ENCODE measurements around the gene CDHR3. TPM values are rescaled to one million over a fixed set of nuclear protein-coding genes. Genes with fewer than 3 reads are reported as not detected.
"Not testable (repeated sequence)": the region's sequence is repeated elsewhere in the genome, so short reads cannot be mapped to it uniquely, and the experiment has no call there.

The CDHR3 gene
- total RNA-seq, 1 donor from 2014 or later: 12.4 TPM

- DNase-seq (no peak), ATAC-seq (ENCODE audit: poor library complexity) (no peak)
- intact Hi-C loops (cut with DNase I): no loop called here
Measured at GRCh38 chr7:105989191-105989590, 26.1 kb downstream of the CDHR3 start.

GRCh38 chr7:105989686-105990085, 26.6 kb downstream of the CDHR3 start:
- ATAC-seq (ENCODE audit: poor library complexity): no peak
- no peak for DNase-seq
- intact Hi-C loops (cut with DNase I): no loop called here

DNA sequence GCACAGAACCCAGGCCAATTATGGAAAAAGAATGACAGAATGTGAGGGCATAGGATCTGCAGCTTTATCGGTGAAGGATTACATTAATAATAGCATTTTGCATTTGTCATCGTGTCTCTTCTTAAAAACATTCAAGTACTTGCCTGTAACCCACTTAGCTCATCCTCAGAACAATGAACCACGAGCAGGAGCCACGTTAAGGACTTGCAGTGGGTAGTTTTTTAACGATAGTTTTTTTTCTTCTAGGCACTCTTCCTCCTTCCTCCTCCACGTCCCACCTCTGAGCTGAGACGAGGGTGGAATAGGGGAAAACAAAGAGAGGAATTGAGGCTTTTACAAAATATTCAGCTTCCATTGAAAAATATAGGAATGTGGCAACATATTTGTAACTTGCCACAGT, 27.1 kb downstream of the CDHR3 start:
- intact Hi-C loops (cut with DNase I): no loop called here
- ATAC-seq (ENCODE audit: poor library complexity) (no peak), DNase-seq (no peak)

DNA sequence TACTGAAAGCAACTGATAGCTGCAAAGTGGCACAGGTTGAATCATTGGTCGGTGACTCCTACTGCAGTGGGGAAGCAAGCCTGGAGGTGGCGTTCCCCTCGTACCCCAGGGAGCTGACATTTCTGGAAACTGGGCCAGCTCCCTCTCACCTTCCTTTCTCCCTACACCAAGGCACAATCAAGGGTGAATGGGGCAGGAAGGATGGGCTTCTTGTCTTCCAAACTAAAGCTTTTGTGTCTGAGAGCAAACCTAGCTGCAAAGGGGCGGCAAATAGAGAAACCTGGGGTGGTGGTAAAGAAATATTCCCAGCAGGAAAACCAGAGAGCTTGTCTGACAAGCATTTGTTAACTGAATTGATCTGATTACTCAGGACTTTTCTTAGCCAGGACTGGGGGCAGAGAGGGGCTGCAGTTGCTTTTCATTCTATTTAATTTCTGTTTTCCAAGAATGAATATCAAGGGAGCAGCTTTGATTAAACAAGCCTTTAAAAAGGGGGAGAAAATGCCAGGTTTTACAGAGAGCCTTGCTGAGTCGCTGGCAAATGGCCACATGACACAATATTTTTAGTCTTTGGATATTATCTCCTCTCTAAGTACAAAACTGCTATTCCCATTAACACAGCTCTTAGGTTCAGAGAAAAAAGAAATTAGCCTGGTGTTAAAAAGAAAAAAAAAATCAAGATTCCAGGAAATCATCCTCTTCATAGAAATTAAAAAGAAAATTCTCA, 27.8 kb downstream of the CDHR3 start:
- DNase-seq: no peak
- intact Hi-C loops (cut with DNase I): no loop called here
- ATAC-seq (ENCODE audit: poor library complexity): peak; percentile 49

- DNase-seq: no peak
- ATAC-seq (ENCODE audit: poor library complexity): no peak
- intact Hi-C loops (cut with DNase I): no loop called here
Measured at GRCh38 chr7:105992905-105993304, 29.8 kb downstream of the CDHR3 start.

DNA sequence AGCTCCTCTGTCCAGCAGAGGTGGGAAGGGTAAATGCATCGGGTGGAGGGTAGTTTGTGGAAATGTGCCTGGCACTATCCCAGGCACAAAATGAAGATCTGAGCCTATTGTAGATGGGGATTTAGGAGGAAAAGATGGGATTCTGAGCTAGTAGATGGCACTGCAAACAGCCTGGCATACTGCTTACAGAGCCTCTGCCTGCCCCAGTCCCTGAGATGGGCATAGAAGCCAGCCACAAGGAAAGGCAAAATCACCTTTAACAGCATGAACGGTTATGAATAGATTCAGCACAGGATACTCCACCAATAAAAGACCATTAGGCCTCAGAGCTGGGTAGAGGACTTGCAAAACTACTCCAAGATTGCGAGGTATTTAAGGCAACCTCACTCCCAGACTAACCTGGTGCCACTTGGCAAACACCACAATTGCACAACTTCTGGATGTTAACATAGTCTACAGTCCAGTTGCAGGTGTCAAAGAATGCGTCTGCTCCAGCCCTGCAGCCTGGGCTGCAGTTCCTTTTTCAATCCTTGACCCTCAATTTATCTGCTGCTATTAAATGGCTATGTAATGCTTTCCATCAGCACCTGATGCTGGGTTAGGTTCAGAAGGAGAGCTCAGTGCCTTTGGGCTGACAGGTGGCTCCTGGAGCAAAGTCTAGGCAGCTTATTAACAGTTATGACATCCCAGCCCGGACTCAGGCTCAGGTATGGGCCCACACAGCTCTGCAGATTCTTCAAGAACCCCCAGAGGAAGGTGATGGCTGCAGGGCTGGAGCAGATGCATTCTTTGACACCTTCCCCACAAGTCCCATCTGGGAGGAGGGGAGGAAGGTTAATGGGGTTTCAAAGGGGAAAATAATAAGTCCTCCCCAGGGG, 34.0 kb downstream of the CDHR3 start:
- intact Hi-C loops (cut with DNase I): no loop called here

DNA sequence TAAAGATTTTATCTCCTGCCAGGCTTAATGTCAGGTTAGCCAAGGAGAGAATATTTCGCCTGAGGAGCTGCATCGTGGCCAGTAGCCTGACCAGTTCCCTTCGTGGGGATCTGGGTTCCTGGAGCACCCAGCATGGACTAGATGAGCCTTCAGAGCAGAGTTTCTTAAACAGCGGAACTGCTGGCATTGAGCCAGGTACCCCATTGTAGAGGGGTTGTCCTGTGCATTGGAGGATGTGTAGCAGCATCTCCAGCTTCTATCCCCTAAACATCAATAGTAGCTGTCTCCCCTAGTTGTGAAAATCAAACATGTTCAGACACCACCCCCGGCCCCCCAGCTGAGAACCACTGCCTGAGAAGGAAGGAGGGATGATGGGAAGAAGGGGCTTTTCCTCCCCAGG, 36.2 kb downstream of the CDHR3 start:
- DNase-seq: no peak
- intact Hi-C loops (cut with DNase I): no loop called here
- ATAC-seq (ENCODE audit: poor library complexity): no peak

More for the DNA sequence above, 34.0 kb downstream of the CDHR3 start:
- ATAC-seq (ENCODE audit: poor library complexity): no peak
- no peak for DNase-seq

GRCh38 chr7:106001196-106001595, 38.1 kb downstream of the CDHR3 start:
- intact Hi-C loops (cut with DNase I): no loop called here
- ATAC-seq (ENCODE audit: poor library complexity) (peak; percentile 63), DNase-seq (no peak)

DNA sequence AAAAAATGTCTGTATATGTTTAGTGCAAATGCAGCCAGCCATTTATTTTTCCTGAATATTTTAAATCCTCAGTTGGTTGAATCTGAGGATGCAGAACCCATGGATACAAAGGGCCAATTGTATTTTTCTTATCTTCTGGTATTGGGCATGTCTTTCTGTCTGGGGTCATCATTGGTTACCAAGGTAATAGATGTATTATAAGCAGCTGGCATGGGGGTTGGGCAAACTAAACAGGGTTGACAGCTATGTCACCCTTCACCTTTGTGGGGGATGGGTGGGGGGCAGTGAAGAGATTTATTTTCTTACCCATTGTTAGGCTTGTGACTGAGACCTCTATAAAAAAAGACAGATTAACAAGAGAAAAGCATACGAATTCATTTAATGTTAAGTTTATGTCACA, 38.8 kb downstream of the CDHR3 start:
- ATAC-seq (ENCODE audit: poor library complexity): no peak
- intact Hi-C loops (cut with DNase I): no loop called here
- no peak for DNase-seq

DNA sequence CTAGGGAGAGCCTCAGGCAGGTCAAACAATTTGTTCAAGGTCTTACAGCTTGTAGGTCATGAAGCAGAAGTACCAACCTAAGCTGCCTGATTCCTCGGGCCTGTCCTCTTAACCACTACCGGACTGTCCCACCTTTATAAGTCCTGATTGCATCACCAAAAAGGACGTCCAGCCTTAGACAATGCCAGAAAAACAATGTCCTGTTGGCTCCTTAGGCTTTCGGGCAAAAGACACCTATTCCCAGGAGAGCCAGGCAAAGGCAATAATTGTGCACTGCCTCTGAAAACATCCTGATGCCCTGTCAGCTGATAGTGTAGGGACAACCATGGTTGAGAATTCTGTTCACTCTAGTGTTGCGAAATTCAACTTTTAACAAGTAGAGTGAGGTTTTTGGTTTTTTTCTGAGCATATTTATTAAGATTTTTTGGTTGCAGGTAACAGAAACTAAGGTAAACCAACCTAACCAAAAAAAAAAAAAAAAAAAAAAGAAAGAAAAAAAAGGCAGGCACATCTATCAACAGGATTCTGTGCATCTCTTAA, 40.5 kb downstream of the CDHR3 start:
- intact Hi-C loops (cut with DNase I): no loop called here
- DNase-seq: no peak
- no peak for ATAC-seq (ENCODE audit: poor library complexity)

DNA sequence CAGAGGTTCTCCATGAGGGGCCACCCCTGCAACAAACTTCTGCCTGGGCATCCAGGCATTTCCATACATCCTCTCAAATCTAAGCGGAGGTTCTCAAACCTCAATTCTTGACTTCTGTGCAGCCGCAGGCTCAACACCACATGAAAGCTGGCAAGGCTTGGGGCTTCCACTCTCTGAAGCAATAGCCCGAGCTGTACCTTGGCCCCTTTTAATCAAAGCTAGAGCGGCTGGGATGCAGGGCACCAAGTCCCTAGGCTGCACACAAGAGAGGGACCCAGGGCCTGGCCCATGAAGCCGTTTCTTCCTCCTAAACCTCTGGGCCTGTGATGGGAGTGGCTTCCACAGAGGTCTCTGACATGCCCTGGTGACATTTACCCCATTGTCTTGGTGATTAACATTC, 43.8 kb downstream of the CDHR3 start:
- intact Hi-C loops (cut with DNase I): no loop called here
- DNase-seq: no peak

GRCh38 chr7:106007796-106008195, 44.7 kb downstream of the CDHR3 start:
- DNase-seq; ATAC-seq (ENCODE audit: poor library complexity): not testable (repeated sequence)
- intact Hi-C loops (cut with DNase I): loop anchor here (2.0 kb wide), 1 partner anchor 73 kb away; no protein-coding TSS in a partner anchor

More for the DNA sequence above, 43.8 kb downstream of the CDHR3 start:
- ATAC-seq (ENCODE audit: poor library complexity): no peak

DNA sequence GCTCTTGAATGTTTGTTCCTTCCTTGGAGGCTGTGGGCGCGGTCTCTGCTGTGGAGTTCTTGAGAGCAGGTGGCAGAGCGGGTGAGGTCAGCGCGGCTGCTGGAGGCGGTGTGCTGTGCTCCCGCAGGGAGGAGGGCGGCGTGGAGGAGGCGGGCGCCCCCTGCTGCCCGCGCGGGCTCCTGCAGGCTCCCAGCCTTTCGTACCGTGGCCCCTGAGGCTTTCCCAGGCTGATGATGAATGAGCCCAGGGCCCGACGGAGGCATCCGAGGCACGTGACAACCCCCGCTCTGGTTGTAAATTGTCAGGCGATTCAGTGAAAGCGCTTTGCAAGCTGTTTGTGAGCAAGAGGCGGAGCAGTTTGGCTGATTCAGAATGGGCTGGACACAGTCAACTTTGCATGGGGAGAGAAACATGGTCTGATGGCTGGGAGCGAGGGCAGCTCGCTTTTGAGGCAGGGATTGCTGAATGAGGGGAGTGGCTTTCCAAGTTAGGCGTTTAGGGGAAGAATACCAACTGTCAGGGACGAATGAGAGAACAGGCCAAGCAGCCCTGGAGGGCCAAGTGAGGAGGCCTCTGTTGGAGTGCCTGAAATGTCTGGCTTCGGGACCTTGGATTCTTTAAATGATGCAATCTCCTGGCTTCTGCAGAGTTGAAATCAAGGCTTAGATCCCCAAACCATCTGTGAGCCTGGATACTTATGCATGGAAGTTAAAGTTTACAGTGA, 46.6 kb downstream of the CDHR3 start:
- intact Hi-C loops (cut with DNase I): loop anchor here (2.0 to 10.0 kb wide), 2 partner anchors 75 to 245 kb away; no protein-coding TSS in a partner anchor
- DNase-seq (peak; percentile 87), ATAC-seq (ENCODE audit: poor library complexity) (peak; percentile 97)

- intact Hi-C loops (cut with DNase I): loop anchor here (10.0 kb wide), 1 partner anchor 246 kb away; no protein-coding TSS in a partner anchor
- DNase-seq: no peak
- no peak for ATAC-seq (ENCODE audit: poor library complexity)
Measured at GRCh38 chr7:106010331-106010730, 47.3 kb downstream of the CDHR3 start.

DNA sequence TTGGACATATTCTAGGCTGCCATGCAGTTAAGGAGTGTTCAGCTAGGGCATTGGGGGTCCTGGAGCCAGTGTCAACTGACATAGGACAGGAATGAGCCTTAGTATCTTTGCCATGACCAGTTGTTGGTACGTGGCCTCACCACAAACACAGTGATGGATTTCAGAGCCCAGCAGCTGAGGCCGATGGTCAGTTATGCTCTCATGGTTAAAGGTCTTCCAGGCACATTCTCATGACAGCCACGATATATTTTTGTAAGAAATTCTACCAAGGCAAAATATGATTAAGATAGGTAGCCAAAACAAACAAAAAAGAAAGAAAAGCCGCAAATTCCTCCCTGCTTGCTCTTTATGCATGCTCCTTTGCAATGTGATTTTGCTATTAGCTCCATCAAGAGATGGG, 47.8 kb downstream of the CDHR3 start:
- ATAC-seq (ENCODE audit: poor library complexity): no peak
- intact Hi-C loops (cut with DNase I): loop anchor here (10.0 kb wide), 1 partner anchor 246 kb away; no protein-coding TSS in a partner anchor
- no peak for DNase-seq

DNA sequence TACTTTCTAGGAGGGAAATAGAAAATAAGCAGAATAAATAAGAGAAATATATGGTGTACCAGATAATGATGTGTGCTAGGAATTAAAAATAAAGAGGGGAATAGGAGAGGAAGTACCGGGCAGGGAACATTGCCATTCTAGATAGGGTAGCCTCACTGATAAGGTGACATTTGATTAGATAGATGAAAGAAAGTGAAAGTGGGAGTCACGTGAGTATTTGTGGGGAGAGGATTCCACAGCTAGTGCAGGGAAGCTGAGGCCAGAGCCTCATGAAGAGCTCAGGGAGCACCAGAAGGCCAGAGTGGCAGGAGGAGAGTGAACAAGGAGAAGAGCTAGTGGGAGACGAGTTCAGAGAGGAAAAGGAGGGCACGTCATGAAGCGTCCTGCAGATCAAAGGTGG, 49.1 kb downstream of the CDHR3 start:
- intact Hi-C loops (cut with DNase I): loop anchor here (10.0 kb wide), 1 partner anchor 247 kb away; no protein-coding TSS in a partner anchor
- ATAC-seq (ENCODE audit: poor library complexity): no peak
- no peak for DNase-seq

GRCh38 chr7:106012935-106013439, 49.9 kb downstream of the CDHR3 start:
- DNase-seq (no peak), ATAC-seq (ENCODE audit: poor library complexity) (no peak)
- intact Hi-C loops (cut with DNase I): loop anchor here (10.0 kb wide), 1 partner anchor 248 kb away; no protein-coding TSS in a partner anchor
